WERI-Rb-1 (cell line): ENCODE measurements around the gene PDP2.
A peak's percentile ranks its signal among the peaks of the same experiment; 100 is the strongest.
"Not testable (repeated sequence)": the region's sequence is repeated elsewhere in the genome, so short reads cannot be mapped to it uniquely, and the experiment has no call there.

Experiments used
- DNase-seq: peaks from one replicate; pipeline ENCODE4 v3.0.0-alpha.2; 2020
- H3K27ac ChIP-seq: fragments of 250-450 bp; sonication (Bioruptor Pico); 2 replicates; pipeline ENCODE4 v1.5.1; 2020; ENCODE audit warnings: mild to moderate bottlenecking, moderate library complexity
- H3K27me3 ChIP-seq: fragments of 250-450 bp; sonication (Bioruptor Pico); 2 replicates; pipeline ENCODE4 v1.5.1; 2021; ENCODE audit warnings: mild to moderate bottlenecking, low read depth, moderate library complexity; ENCODE audit not compliant: insufficient read depth, severe bottlenecking
- H3K36me3 ChIP-seq: fragments of 250-450 bp; sonication (Bioruptor Pico); 2 replicates; pipeline ENCODE4 v1.5.1; 2020; ENCODE audit warnings: mild to moderate bottlenecking, moderate library complexity
- H3K4me3 ChIP-seq: 2 replicates; pipeline ENCODE4 v1.5.1; 2011; ENCODE audit warnings: low read depth, mild to moderate bottlenecking, control low read depth, low read length
- H3K9me3 ChIP-seq: fragments of 250-450 bp; sonication (Bioruptor Pico); 2 replicates; pipeline ENCODE4 v1.5.1; 2021; ENCODE audit warnings: mild to moderate bottlenecking, moderate library complexity; ENCODE audit not compliant: severe bottlenecking
- CTCF ChIP-seq: IDR thresholded peaks from 2 replicates; pipeline ENCODE4 v1.5.1; 2011; ENCODE audit warnings: low read depth, mild to moderate bottlenecking, control low read depth, inconsistent platforms, low read length

PDP2 gene

GRCh38 chr16:66930189-66930588 lies 49.9 kb downstream of the PDP2 start:
- Histone ChIP-seq H3K9me3 (no peaks in the 10 kb centered on the region), H3K27ac (no peak overlapping the region), H3K4me3 (no peak overlapping the region), H3K36me3 (peaks cover 15% of the 10 kb centered on the region), H3K27me3 (no peaks in the 10 kb centered on the region)
- peak; percentile 42 for DNase-seq
- TF ChIP-seq CTCF, result no peak

GRCh38 chr16:66931665-66932064 lies 51.4 kb downstream of the PDP2 start:
- no peak overlapping the region for H3K4me3 ChIP-seq
- DNase-seq, result no peak
- no peak overlapping the region for H3K27ac ChIP-seq
- H3K9me3 ChIP-seq, result no peaks in the 10 kb centered on the region
- H3K36me3 ChIP-seq, result peaks cover 15% of the 10 kb centered on the region
- TF ChIP-seq CTCF, result no peak
- no peaks in the 10 kb centered on the region for H3K27me3 ChIP-seq

- Histone ChIP-seq H3K4me3 (no peak overlapping the region), H3K36me3 (peaks cover 17% of the 10 kb centered on the region), H3K27me3 (no peaks in the 10 kb centered on the region), H3K27ac (no peak overlapping the region), H3K9me3 (no peaks in the 10 kb centered on the region)
- no peak for DNase-seq
- TF ChIP-seq CTCF, result no peak
Measured at GRCh38 chr16:66932076-66932475, 51.8 kb downstream of the PDP2 start.

- DNase-seq, result no peak
- Histone ChIP-seq H3K27me3 (no peaks in the 10 kb centered on the region), H3K9me3 (no peaks in the 10 kb centered on the region), H3K36me3 (peaks cover 32% of the 10 kb centered on the region), H3K4me3 (peak overlapping the region; percentile 79), H3K27ac (peak overlapping the region; percentile 91)
- no peak for TF ChIP-seq CTCF
Measured at GRCh38 chr16:66933776-66934137, 53.4 kb downstream of the PDP2 start.

- H3K4me3 ChIP-seq, result peak within 1 kb of the TSS; percentile 79
- H3K27ac ChIP-seq, result peak within 1 kb of the TSS; percentile 91
- H3K36me3 ChIP-seq, result peaks cover 37% of the 10 kb centered on the region
- no peaks in the 10 kb centered on the region for H3K27me3 ChIP-seq
- TF ChIP-seq CTCF, result no peak
- H3K9me3 ChIP-seq, result no peaks in the 10 kb centered on the region
- DNase-seq, result peak; percentile 87
Measured at GRCh38 chr16:66934138-66934838, 54.0 kb downstream of the PDP2 start, which contains the start of gene CIAO2B. Gene CIAO2B (minus strand): TSS chr16:66934402. CDS start chr16:66934364, 38 bp downstream.

GRCh38 chr16:66934839-66935313 lies 54.6 kb downstream of the PDP2 start:
- peak overlapping the region; percentile 91 for H3K27ac ChIP-seq
- H3K36me3 ChIP-seq, result peaks cover 43% of the 10 kb centered on the region
- DNase-seq, result not testable (repeated sequence)

More at GRCh38 chr16:66934839-66935313, 54.6 kb downstream of the PDP2 start:
- not testable (repeated sequence) for H3K27me3 ChIP-seq, H3K9me3 ChIP-seq
- H3K4me3 ChIP-seq, result peak overlapping the region; percentile 79
